Measurements from ENCODE around the gene ST3GAL3.

- TF ChIP-seq RAD21 (IDR thresholded peaks at IDR 0.05; ENCODE audit: low read length) (no peak), RXRA (IDR thresholded peaks at IDR 0.05; ENCODE audit: borderline replicate concordance, low read depth) (no peak), TCF12 (IDR thresholded peaks at IDR 0.05) (no peak), SIN3A (IDR thresholded peaks at IDR 0.05; ENCODE audit: borderline replicate concordance, low read depth, low read length) (no peak)
- TF ChIP-seq, protein P1, sequence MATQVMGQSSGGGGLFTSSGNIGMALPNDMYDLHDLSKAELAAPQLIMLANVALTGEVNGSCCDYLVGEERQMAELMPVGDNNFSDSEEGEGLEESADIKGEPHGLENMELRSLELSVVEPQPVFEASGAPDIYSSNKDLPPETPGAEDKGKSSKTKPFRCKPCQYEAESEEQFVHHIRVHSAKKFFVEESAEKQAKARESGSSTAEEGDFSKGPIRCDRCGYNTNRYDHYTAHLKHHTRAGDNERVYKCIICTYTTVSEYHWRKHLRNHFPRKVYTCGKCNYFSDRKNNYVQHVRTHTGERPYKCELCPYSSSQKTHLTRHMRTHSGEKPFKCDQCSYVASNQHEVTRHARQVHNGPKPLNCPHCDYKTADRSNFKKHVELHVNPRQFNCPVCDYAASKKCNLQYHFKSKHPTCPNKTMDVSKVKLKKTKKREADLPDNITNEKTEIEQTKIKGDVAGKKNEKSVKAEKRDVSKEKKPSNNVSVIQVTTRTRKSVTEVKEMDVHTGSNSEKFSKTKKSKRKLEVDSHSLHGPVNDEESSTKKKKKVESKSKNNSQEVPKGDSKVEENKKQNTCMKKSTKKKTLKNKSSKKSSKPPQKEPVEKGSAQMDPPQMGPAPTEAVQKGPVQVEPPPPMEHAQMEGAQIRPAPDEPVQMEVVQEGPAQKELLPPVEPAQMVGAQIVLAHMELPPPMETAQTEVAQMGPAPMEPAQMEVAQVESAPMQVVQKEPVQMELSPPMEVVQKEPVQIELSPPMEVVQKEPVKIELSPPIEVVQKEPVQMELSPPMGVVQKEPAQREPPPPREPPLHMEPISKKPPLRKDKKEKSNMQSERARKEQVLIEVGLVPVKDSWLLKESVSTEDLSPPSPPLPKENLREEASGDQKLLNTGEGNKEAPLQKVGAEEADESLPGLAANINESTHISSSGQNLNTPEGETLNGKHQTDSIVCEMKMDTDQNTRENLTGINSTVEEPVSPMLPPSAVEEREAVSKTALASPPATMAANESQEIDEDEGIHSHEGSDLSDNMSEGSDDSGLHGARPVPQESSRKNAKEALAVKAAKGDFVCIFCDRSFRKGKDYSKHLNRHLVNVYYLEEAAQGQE (IDR thresholded peaks at IDR 0.05; ENCODE audit: low read depth, low read length), result no peak
- TF ChIP-seq, protein P2, sequence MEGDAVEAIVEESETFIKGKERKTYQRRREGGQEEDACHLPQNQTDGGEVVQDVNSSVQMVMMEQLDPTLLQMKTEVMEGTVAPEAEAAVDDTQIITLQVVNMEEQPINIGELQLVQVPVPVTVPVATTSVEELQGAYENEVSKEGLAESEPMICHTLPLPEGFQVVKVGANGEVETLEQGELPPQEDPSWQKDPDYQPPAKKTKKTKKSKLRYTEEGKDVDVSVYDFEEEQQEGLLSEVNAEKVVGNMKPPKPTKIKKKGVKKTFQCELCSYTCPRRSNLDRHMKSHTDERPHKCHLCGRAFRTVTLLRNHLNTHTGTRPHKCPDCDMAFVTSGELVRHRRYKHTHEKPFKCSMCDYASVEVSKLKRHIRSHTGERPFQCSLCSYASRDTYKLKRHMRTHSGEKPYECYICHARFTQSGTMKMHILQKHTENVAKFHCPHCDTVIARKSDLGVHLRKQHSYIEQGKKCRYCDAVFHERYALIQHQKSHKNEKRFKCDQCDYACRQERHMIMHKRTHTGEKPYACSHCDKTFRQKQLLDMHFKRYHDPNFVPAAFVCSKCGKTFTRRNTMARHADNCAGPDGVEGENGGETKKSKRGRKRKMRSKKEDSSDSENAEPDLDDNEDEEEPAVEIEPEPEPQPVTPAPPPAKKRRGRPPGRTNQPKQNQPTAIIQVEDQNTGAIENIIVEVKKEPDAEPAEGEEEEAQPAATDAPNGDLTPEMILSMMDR (IDR thresholded peaks at IDR 0.05), result no peak
Measured at GRCh38 chr1:43809097-43809673, 101.8 kb downstream of the ST3GAL3 start.

Measured in SK-N-SH (cell line).